Measurements from ENCODE around the gene TMEM59L. TPM values are rescaled to one million over a fixed set of nuclear protein-coding genes. Genes with fewer than 3 reads are reported as not detected.

TMEM59L gene
- total and polyA plus RNA-seq, 2 of the 13 experiments (the other 11 are each of a cell fraction or from before 2014, with no cell fraction given): 0.97 to 5.5 TPM

DNA sequence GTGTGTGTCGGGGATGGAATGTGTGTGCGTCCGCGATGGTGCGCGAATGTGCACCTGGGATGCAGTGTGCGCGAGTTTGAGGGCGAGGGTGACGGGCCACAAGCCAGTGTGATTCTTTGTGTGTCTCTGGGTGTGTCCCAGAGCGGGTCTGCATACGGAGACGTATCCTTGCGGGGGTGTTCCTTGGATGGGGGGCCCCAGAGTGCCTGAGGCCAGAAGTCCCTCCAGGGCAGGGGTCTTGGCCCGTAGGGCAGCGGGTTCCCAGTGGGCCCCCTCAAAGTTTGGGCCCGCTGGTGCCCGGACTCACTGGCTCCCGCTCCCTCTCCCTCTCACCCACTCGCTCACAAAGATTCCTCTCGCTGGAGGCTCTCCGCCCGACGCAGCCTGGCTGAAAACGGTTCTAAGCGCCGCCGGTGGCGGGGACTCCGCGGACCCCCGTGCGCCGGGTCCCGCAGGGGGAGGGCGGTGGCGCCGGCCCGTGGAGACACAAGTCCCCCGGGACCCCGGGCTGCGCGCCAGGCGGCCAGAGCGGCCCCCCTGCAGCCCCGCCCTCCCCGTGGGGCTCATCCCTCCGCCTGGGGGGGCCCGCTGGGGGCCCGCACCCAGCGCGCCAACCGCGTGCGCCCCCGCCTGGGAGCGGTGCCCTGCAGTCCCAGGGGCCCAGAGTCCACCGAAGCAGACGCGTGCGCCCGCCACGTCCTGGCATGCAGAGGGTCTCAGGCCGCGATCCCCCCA is 7.0 kb upstream of the TMEM59L start (continued):
- TF ChIP-seq ZFP82 (CRISPR knock-in tag; IDR thresholded peaks at IDR 0.05; ENCODE audit: borderline replicate concordance) (no peak), REPIN1 (CRISPR knock-in tag; IDR thresholded peaks at IDR 0.05; ENCODE audit: borderline replicate concordance, low read depth) (no peak), ZNF296 (CRISPR knock-in tag; conservative IDR thresholded peaks at IDR 0.05) (0 out of 2 replicates have a peak, but pooled peaks have one; percentile 39), ZNF777 (CRISPR knock-in tag; IDR thresholded peaks at IDR 0.05) (peak; percentile 97), ZBTB20 (CRISPR knock-in tag; IDR thresholded peaks at IDR 0.05; ENCODE audit: borderline replicate concordance, low read depth) (no peak), SRSF1 (optimal IDR thresholded peaks at IDR 0.05; ENCODE audit: low read depth, low read length) (peak; percentile 91), HMG20B (CRISPR knock-in tag; conservative IDR thresholded peaks at IDR 0.05) (no peak), RELA (CRISPR knock-in tag; IDR thresholded peaks at IDR 0.05) (no peak), SP140L (CRISPR knock-in tag; IDR thresholded peaks at IDR 0.05; ENCODE audit: borderline replicate concordance) (no peak), SP4 (CRISPR knock-in tag; IDR thresholded peaks at IDR 0.05) (0 out of 2 replicates have a peak, but pooled peaks have one; percentile 26), ZNF138 (CRISPR knock-in tag; IDR thresholded peaks at IDR 0.05; ENCODE audit: low read depth) (no peak), TOPORS (CRISPR knock-in tag; IDR thresholded peaks at IDR 0.05) (no peak)
- TF ChIP-seq, protein P1, sequence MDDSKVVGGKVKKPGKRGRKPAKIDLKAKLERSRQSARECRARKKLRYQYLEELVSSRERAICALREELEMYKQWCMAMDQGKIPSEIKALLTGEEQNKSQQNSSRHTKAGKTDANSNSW (CRISPR knock-in tag; IDR thresholded peaks at IDR 0.05; ENCODE audit: borderline replicate concordance): no peak
- TF ChIP-seq, protein P2, sequence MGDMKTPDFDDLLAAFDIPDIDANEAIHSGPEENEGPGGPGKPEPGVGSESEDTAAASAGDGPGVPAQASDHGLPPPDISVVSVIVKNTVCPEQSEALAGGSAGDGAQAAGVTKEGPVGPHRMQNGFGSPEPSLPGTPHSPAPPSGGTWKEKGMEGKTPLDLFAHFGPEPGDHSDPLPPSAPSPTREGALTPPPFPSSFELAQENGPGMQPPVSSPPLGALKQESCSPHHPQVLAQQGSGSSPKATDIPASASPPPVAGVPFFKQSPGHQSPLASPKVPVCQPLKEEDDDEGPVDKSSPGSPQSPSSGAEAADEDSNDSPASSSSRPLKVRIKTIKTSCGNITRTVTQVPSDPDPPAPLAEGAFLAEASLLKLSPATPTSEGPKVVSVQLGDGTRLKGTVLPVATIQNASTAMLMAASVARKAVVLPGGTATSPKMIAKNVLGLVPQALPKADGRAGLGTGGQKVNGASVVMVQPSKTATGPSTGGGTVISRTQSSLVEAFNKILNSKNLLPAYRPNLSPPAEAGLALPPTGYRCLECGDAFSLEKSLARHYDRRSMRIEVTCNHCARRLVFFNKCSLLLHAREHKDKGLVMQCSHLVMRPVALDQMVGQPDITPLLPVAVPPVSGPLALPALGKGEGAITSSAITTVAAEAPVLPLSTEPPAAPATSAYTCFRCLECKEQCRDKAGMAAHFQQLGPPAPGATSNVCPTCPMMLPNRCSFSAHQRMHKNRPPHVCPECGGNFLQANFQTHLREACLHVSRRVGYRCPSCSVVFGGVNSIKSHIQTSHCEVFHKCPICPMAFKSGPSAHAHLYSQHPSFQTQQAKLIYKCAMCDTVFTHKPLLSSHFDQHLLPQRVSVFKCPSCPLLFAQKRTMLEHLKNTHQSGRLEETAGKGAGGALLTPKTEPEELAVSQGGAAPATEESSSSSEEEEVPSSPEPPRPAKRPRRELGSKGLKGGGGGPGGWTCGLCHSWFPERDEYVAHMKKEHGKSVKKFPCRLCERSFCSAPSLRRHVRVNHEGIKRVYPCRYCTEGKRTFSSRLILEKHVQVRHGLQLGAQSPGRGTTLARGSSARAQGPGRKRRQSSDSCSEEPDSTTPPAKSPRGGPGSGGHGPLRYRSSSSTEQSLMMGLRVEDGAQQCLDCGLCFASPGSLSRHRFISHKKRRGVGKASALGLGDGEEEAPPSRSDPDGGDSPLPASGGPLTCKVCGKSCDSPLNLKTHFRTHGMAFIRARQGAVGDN (CRISPR knock-in tag; IDR thresholded peaks at IDR 0.05): peak; percentile 70
- TF ChIP-seq, protein P3, sequence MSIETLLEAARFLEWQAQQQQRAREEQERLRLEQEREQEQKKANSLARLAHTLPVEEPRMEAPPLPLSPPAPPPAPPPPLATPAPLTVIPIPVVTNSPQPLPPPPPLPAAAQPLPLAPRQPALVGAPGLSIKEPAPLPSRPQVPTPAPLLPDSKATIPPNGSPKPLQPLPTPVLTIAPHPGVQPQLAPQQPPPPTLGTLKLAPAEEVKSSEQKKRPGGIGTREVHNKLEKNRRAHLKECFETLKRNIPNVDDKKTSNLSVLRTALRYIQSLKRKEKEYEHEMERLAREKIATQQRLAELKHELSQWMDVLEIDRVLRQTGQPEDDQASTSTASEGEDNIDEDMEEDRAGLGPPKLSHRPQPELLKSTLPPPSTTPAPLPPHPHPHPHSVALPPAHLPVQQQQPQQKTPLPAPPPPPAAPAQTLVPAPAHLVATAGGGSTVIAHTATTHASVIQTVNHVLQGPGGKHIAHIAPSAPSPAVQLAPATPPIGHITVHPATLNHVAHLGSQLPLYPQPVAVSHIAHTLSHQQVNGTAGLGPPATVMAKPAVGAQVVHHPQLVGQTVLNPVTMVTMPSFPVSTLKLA (IDR thresholded peaks at IDR 0.05): no peak
- TF ChIP-seq, protein P4, sequence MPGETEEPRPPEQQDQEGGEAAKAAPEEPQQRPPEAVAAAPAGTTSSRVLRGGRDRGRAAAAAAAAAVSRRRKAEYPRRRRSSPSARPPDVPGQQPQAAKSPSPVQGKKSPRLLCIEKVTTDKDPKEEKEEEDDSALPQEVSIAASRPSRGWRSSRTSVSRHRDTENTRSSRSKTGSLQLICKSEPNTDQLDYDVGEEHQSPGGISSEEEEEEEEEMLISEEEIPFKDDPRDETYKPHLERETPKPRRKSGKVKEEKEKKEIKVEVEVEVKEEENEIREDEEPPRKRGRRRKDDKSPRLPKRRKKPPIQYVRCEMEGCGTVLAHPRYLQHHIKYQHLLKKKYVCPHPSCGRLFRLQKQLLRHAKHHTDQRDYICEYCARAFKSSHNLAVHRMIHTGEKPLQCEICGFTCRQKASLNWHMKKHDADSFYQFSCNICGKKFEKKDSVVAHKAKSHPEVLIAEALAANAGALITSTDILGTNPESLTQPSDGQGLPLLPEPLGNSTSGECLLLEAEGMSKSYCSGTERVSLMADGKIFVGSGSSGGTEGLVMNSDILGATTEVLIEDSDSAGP (CRISPR knock-in tag; IDR thresholded peaks at IDR 0.05; ENCODE audit: borderline replicate concordance): peak; percentile 50; the same call in 1 of the 2 replicates
- TF ChIP-seq, protein P5, sequence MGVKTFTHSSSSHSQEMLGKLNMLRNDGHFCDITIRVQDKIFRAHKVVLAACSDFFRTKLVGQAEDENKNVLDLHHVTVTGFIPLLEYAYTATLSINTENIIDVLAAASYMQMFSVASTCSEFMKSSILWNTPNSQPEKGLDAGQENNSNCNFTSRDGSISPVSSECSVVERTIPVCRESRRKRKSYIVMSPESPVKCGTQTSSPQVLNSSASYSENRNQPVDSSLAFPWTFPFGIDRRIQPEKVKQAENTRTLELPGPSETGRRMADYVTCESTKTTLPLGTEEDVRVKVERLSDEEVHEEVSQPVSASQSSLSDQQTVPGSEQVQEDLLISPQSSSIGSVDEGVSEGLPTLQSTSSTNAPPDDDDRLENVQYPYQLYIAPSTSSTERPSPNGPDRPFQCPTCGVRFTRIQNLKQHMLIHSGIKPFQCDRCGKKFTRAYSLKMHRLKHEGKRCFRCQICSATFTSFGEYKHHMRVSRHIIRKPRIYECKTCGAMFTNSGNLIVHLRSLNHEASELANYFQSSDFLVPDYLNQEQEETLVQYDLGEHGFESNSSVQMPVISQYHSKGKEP (CRISPR knock-in tag; IDR thresholded peaks at IDR 0.05): no peak
- TF ChIP-seq, protein P6, sequence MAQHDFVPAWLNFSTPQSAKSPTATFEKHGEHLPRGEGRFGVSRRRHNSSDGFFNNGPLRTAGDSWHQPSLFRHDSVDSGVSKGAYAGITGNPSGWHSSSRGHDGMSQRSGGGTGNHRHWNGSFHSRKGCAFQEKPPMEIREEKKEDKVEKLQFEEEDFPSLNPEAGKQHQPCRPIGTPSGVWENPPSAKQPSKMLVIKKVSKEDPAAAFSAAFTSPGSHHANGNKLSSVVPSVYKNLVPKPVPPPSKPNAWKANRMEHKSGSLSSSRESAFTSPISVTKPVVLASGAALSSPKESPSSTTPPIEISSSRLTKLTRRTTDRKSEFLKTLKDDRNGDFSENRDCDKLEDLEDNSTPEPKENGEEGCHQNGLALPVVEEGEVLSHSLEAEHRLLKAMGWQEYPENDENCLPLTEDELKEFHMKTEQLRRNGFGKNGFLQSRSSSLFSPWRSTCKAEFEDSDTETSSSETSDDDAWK (CRISPR knock-in tag; IDR thresholded peaks at IDR 0.05): no peak
